C4-2B (cell line): ENCODE data around the gene CABP5.

Experiments used
- CTCF ChIP-seq: fragments of 450-650 bp; conservative IDR thresholded peaks from 2 replicates; pipeline ENCODE4 v1.5.1; 2017; ENCODE audit warnings: mild to moderate bottlenecking
- ZFX ChIP-seq: fragments of 450-650 bp; IDR thresholded peaks from 2 replicates; pipeline ENCODE4 v1.6.1; 2017

GRCh38 chr19:48029431-48029830 lies 14.4 kb downstream of the CABP5 start:
- TF ChIP-seq CTCF (no peak), ZFX (no peak)
